ENCODE data around the gene MAP2K4.

Gene MAP2K4

GRCh38 chr17:12110906-12111305, 90.2 kb downstream of the MAP2K4 start:
- Histone ChIP-seq H3K4me2 (ENCODE audit: low read length) (no peak overlapping the region), H3K4me3 (ENCODE audit: low read depth, low read length, poor library complexity, severe bottlenecking) (no peak overlapping the region), H3K27me3 (ENCODE audit: insufficient read depth, low read length) (no peaks in the 10 kb centered on the region), H3K79me2 (ENCODE audit: insufficient read depth, low read length) (no peaks in the 10 kb centered on the region), H2AFZ (ENCODE audit: low read length) (no peak overlapping the region), H3K27ac (ENCODE audit: low read depth, low read length, poor library complexity, severe bottlenecking) (no peak overlapping the region), H3K9ac (ENCODE audit: low read length) (no peak overlapping the region), H3K9me3 (ENCODE audit: low read length) (no peaks in the 10 kb centered on the region), H3K36me3 (ENCODE audit: insufficient read depth, low read length) (peaks cover 43% of the 10 kb centered on the region), H3K9me2 (ENCODE audit: low read depth, low read length) (no peaks in the 10 kb centered on the region), H4K20me1 (ENCODE audit: insufficient read depth, low read length) (no peaks in the 10 kb centered on the region), H3K4me1 (ENCODE audit: insufficient read depth, low read length, severe bottlenecking) (no peaks in the 10 kb centered on the region), H3F3A (ENCODE audit: insufficient read depth, low read length) (no peaks in the 10 kb centered on the region)
- TF ChIP-seq EZH2 (IDR thresholded peaks at IDR 0.05; ENCODE audit: borderline replicate concordance, low read length) (no peak), CTCF (IDR thresholded peaks at IDR 0.05; ENCODE audit: low read length) (no peak)

GRCh38 chr17:12113156-12113555, 92.5 kb downstream of the MAP2K4 start:
- Histone ChIP-seq H3K27me3 (ENCODE audit: insufficient read depth, low read length) (no peaks in the 10 kb centered on the region), H3K9ac (ENCODE audit: low read length) (no peak overlapping the region), H3K4me2 (ENCODE audit: low read length) (no peak overlapping the region), H2AFZ (ENCODE audit: low read length) (no peak overlapping the region), H3F3A (ENCODE audit: insufficient read depth, low read length) (no peaks in the 10 kb centered on the region), H4K20me1 (ENCODE audit: insufficient read depth, low read length) (no peaks in the 10 kb centered on the region), H3K79me2 (ENCODE audit: insufficient read depth, low read length) (no peaks in the 10 kb centered on the region), H3K4me1 (ENCODE audit: insufficient read depth, low read length, severe bottlenecking) (no peaks in the 10 kb centered on the region), H3K9me3 (ENCODE audit: low read length) (no peaks in the 10 kb centered on the region), H3K27ac (ENCODE audit: low read depth, low read length, poor library complexity, severe bottlenecking) (no peak overlapping the region), H3K36me3 (ENCODE audit: insufficient read depth, low read length) (peaks cover 46% of the 10 kb centered on the region), H3K9me2 (ENCODE audit: low read depth, low read length) (no peaks in the 10 kb centered on the region), H3K4me3 (ENCODE audit: low read depth, low read length, poor library complexity, severe bottlenecking) (no peak overlapping the region)
- TF ChIP-seq CTCF (IDR thresholded peaks at IDR 0.05; ENCODE audit: low read length) (no peak), EZH2 (IDR thresholded peaks at IDR 0.05; ENCODE audit: borderline replicate concordance, low read length) (no peak)

GRCh38 chr17:12114686-12115418, 94.2 kb downstream of the MAP2K4 start:
- no peaks in the 10 kb centered on the region for H3K79me2 ChIP-seq (ENCODE audit: insufficient read depth, low read length)
- no peak overlapping the region for H2AFZ ChIP-seq (ENCODE audit: low read length)
- no peaks in the 10 kb centered on the region for H3F3A ChIP-seq (ENCODE audit: insufficient read depth, low read length)
- no peak overlapping the region for H3K4me2 ChIP-seq (ENCODE audit: low read length)
- no peaks in the 10 kb centered on the region for H4K20me1 ChIP-seq (ENCODE audit: insufficient read depth, low read length)
- no peak overlapping the region for H3K4me3 ChIP-seq (ENCODE audit: low read depth, low read length, poor library complexity, severe bottlenecking)
- peaks cover 46% of the 10 kb centered on the region for H3K36me3 ChIP-seq (ENCODE audit: insufficient read depth, low read length)
- H3K9me2 ChIP-seq (ENCODE audit: low read depth, low read length), result no peaks in the 10 kb centered on the region
- no peak for TF ChIP-seq EZH2 (IDR thresholded peaks at IDR 0.05; ENCODE audit: borderline replicate concordance, low read length)
- H3K9me3 ChIP-seq (ENCODE audit: low read length), result no peaks in the 10 kb centered on the region
- H3K4me1 ChIP-seq (ENCODE audit: insufficient read depth, low read length, severe bottlenecking), result no peaks in the 10 kb centered on the region
- H3K27ac ChIP-seq (ENCODE audit: low read depth, low read length, poor library complexity, severe bottlenecking), result no peak overlapping the region
- H3K27me3 ChIP-seq (ENCODE audit: insufficient read depth, low read length), result no peaks in the 10 kb centered on the region
- no peak overlapping the region for H3K9ac ChIP-seq (ENCODE audit: low read length)

- no peak overlapping the region for H3K4me3 ChIP-seq (ENCODE audit: low read depth, low read length, poor library complexity, severe bottlenecking)
- H3K4me2 ChIP-seq (ENCODE audit: low read length), result no peak overlapping the region
- no peak overlapping the region for H2AFZ ChIP-seq (ENCODE audit: low read length)
- H3K36me3 ChIP-seq (ENCODE audit: insufficient read depth, low read length), result peaks cover 46% of the 10 kb centered on the region
- H3K27me3 ChIP-seq (ENCODE audit: insufficient read depth, low read length), result no peaks in the 10 kb centered on the region
- H4K20me1 ChIP-seq (ENCODE audit: insufficient read depth, low read length), result no peaks in the 10 kb centered on the region
- no peaks in the 10 kb centered on the region for H3F3A ChIP-seq (ENCODE audit: insufficient read depth, low read length)
- no peak overlapping the region for H3K27ac ChIP-seq (ENCODE audit: low read depth, low read length, poor library complexity, severe bottlenecking)
- no peaks in the 10 kb centered on the region for H3K9me2 ChIP-seq (ENCODE audit: low read depth, low read length)
- H3K9me3 ChIP-seq (ENCODE audit: low read length), result no peaks in the 10 kb centered on the region
- H3K4me1 ChIP-seq (ENCODE audit: insufficient read depth, low read length, severe bottlenecking), result no peaks in the 10 kb centered on the region
- H3K9ac ChIP-seq (ENCODE audit: low read length), result no peak overlapping the region
- TF ChIP-seq CTCF (IDR thresholded peaks at IDR 0.05; ENCODE audit: low read length) (no peak), EZH2 (IDR thresholded peaks at IDR 0.05; ENCODE audit: borderline replicate concordance, low read length) (no peak)
- no peaks in the 10 kb centered on the region for H3K79me2 ChIP-seq (ENCODE audit: insufficient read depth, low read length)
Measured at GRCh38 chr17:12116143-12116542, 95.5 kb downstream of the MAP2K4 start.

All from OCI-LY1 (cell line).